GM12891 (cell line): Measurements from ENCODE around the gene NR5A2. TPM values are rescaled to one million over a fixed set of nuclear protein-coding genes. Genes with fewer than 3 reads are reported as not detected.

Source experiments
- DNase-seq: peaks from one replicate; pipeline ENCODE4 v3.0.0; 2011; ENCODE audit warnings: low spot score; ENCODE audit not compliant: insufficient read length
- FAIRE-seq: peaks from 2 replicates; lab custom pipeline; 2011; peaks lifted over from hg19 to GRCh38; lab: Jason Lieb, UNC
- PAX5 ChIP-seq: IDR thresholded peaks from 2 replicates; pipeline ENCODE4 v1.6.1; 2011; ENCODE audit warnings: low read length, moderate library complexity, mild to moderate bottlenecking; ENCODE audit not compliant: insufficient read depth, severe bottlenecking
- POLR2A ChIP-seq: IDR thresholded peaks from 2 replicates; pipeline ENCODE4 v1.6.1; 2011; ENCODE audit warnings: low read depth, low read length, control low read depth
- POLR2AphosphoS5 ChIP-seq: IDR thresholded peaks from 2 replicates; pipeline ENCODE4 v1.6.1; 2011; ENCODE audit warnings: low read depth, low read length, control low read depth
- POU2F2 ChIP-seq: IDR thresholded peaks from 2 replicates; pipeline ENCODE4 v1.6.1; 2011; ENCODE audit warnings: low read depth, mild to moderate bottlenecking, control low read depth, low read length, moderate library complexity
- SPI1 ChIP-seq: IDR thresholded peaks from 2 replicates; pipeline ENCODE4 v1.6.1; 2011; ENCODE audit warnings: low read depth, low read length, control low read depth
- TAF1 ChIP-seq: IDR thresholded peaks from 2 replicates; pipeline ENCODE4 v1.6.1; 2011; ENCODE audit warnings: low read depth, low read length, control low read depth
- polyA plus RNA-seq: library from polyadenylated mRNA; unstranded; fragments of >200 nt; gene quantifications from one replicate; pipeline ENCODE4 v1.2.1, GENCODE V29; 2012; ENCODE audit warnings: low read depth, missing spikeins, inconsistent platforms; ENCODE audit not compliant: missing spikeins

Gene NR5A2
- 0.08 TPM for polyA plus RNA-seq

DNA sequence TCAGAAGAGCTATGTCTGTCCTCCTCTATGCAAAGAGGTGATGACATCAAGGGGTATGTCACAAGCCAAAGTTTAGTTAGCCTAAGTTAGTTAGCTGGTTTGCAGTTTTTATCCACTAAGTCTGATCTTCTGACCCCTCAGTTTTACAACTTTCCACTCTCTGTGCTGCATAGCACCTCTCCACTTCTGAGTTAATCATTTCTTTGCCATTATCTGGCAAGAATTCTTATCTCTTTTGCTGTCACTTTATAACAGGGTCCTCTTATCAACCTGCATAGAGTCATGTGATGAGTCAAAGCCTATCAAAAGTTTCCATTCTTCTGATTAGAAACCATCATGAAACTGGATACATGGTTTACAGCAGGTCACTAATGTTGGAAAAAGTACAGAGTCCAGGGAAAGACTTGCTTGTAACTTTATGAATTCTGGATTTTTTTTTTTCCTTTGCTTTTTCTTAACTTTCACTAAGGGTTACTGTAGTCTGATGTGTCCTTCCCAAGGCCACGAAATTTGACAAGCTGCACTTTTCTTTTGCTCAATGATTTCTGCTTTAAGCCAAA lies at the start of gene NR5A2:
Gene NR5A2 (plus strand): TSS at position 447 of the 560 bp plus-strand sequence. CDS start 138 bp downstream, outside the sequence.
- DNase-seq (no peak), FAIRE-seq (no peak)
- TF ChIP-seq POU2F2 (no peak), POLR2A (no peak), PAX5 (no peak), SPI1 (no peak), POLR2AphosphoS5 (no peak), TAF1 (no peak)

DNA sequence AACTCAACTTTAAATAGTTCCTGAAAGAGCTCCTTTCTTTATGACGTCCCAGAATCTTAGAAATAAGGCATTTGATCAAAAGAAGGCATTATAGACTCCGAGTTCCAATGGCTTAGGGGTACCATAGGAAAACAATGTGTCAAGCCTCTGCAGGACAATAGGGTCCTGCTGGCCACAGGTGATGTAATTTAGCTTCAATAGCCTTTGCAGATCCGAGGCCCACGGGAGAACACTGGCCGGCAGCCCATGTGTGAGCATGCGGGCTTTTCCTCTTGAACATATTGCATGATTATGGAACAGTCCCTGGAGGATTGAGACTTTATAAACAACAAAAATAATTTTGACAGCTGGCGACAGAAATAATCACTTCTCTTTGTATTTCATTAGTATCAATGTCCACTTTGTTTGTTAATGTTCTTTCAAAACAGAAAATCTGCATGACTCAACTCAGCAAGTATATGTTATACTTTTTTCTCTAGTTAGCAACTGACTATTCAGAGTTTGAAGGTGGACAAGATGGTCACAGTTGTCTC lies 49.0 kb upstream of the NR5A2 start:
- no peak for DNase-seq
- no peak for FAIRE-seq

DNA sequence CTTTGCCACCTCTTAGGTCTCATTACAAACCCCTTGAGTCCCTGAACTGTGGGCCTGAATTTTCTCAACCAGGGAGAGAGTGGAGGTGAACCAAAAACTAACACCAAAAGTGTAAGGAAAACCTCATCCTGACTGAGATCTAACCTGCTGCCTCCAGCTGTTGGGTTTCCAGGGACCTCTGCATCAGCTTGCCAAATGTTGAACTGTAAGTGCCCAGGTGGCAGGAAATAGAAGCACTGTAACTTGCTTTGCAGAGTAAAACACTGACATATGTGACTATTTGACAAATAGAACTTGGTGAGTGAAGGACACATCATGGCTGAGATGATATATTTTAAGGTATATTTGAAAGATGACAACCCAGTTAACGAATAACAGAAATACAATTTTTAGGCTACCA lies 48.4 kb upstream of the NR5A2 start:
- FAIRE-seq, result no peak
- no peak for DNase-seq
- TF ChIP-seq SPI1 (no peak), PAX5 (no peak), POLR2AphosphoS5 (no peak), POLR2A (no peak), TAF1 (no peak), POU2F2 (no peak)

More for the DNA sequence above, 49.0 kb upstream of the NR5A2 start:
- TF ChIP-seq TAF1 (no peak), SPI1 (no peak), POLR2A (no peak), PAX5 (no peak), POLR2AphosphoS5 (no peak), POU2F2 (no peak)

DNA sequence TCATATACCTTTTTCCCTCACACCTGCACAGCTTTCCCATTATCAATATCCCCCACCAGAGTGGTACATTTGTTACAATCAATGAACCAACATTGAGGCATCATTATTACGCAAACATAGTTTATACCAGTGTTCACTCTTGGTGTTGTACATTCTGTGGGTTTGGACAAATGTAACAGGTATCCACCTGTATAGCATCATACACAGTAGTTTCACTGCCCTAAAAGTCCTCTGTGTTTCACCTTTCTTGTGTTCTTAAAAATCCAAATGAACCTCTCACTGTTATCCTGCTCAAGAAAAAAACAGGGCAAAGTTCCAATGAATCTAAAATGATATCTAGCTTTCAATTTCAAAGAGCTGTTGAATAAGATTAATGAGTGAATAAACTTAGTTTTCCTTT lies 45.9 kb upstream of the NR5A2 start:
- FAIRE-seq, result no peak
- no peak for TF ChIP-seq TAF1
- no peak for TF ChIP-seq SPI1
- no peak for TF ChIP-seq POU2F2
- TF ChIP-seq PAX5, result no peak
- no peak for TF ChIP-seq POLR2AphosphoS5
- TF ChIP-seq POLR2A, result no peak
- DNase-seq, result no peak

DNA sequence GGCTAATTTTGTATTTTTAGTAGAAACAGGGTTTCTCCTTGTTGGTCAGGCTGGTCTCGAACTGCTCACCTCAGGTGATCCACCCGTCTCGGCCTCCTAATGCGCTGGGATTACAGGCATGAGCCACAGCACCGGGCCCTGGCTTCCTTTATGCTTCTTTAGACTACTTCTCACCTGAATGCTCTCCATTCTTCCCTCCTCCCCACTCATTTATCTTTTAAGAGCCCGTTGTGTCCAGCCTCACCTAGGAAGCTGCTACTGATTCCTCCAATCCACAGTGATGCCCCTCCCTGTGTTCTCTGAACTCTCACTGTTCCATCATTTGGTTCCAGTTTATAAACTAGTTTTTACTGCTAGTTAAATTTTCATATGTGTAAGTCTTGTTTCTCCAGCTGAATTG lies 44.9 kb upstream of the NR5A2 start:
- DNase-seq, result no peak
- FAIRE-seq, result no peak
- TF ChIP-seq POU2F2, result no peak
- no peak for TF ChIP-seq SPI1
- TF ChIP-seq TAF1, result no peak
- no peak for TF ChIP-seq POLR2AphosphoS5
- no peak for TF ChIP-seq PAX5
- no peak for TF ChIP-seq POLR2A

DNA sequence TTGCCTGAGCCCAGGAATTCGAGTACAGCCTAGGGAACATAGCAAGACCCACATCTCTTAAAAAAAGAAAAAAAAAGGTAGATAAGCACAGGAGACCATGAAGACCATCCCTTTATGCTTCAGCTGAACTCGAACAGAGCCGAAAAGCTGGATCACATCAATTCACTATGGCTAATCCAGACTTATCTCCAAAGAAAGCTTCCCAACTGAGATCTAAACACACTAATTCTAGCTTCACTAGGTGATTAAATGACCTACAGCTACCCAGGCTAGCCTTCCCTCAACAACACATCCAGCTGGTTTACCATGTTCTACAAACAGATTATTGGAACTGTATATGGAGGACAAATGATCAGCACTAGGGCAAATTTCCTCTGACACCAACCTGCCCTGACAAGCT lies 44.0 kb upstream of the NR5A2 start:
- FAIRE-seq, result no peak

DNA sequence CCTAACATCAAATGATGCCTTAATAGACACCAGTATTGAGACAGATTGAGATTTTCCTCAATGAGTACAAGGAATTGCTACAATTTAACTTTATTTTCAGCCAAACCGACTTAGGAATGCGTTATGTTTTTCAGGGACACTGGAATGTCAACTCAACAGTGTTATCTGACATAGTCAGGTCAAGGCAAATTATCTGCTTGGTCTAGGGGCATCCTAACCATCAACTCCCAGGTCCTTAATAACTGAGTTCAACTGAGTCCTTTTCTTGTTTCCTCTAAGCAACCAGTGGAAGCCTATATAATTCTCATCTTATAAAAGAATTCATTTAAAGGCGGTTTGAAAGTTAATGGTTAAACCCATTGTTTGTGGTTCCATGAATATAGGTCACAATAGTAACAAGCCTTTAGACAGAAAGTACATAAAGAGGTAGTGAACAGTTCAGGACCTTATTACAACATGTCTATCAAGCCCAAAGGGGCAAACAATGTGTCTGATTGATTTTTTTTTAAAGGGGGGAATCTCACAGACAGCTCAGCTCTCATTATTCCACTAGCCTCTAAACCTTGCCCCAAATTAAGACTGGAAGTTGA lies 32.3 kb upstream of the NR5A2 start:
- DNase-seq (no peak), FAIRE-seq (no peak)
- no peak for TF ChIP-seq PAX5
- no peak for TF ChIP-seq SPI1
- no peak for TF ChIP-seq TAF1
- TF ChIP-seq POU2F2, result no peak
- no peak for TF ChIP-seq POLR2AphosphoS5

More for the DNA sequence above, 44.0 kb upstream of the NR5A2 start:
- no peak for DNase-seq
- TF ChIP-seq POLR2A (no peak), POLR2AphosphoS5 (no peak), SPI1 (no peak), PAX5 (no peak), POU2F2 (no peak), TAF1 (no peak)

DNA sequence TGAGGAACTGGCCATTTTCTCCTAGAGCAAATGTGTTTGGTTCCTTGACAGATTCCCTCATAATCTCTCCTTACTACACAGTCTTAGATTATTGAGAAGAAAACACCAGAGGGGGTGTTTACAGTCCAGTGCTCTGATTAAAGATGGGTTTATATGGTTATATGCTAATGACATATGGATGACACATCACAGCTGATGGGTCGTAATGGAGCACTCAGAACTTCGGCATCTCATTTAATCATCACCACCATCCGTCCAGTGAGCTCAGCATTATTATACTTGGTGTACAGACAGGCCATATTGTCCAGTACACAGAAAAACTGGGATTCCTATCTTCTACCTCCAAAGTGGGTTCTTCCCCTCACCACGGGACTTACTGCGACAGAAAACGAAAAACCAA lies 22.3 kb upstream of the NR5A2 start:
- no peak for DNase-seq
- TF ChIP-seq PAX5, result no peak
- no peak for TF ChIP-seq POLR2AphosphoS5
- no peak for TF ChIP-seq POLR2A
- TF ChIP-seq TAF1, result no peak
- TF ChIP-seq POU2F2, result no peak
- TF ChIP-seq SPI1, result no peak
- no peak for FAIRE-seq

DNA sequence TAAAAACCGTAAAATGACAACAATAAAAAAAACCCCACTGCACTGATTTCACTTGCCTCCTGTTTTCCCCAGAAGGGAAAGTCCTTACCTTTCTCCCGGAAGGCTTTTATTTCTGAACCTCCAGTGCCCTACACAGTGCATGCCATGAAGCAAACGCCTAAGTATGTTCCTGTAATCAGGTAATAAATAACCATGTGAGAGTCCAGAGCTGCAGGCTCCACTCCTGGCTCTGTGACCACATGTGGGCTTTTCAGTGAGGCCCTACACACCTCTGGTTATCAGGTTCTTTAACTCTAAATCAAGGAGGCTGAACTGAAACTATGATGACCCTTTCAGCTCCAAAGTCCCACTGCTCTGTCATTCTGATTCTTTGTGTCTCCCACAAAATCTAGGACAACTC lies 20.8 kb upstream of the NR5A2 start:
- no peak for FAIRE-seq
- no peak for TF ChIP-seq PAX5
- TF ChIP-seq SPI1, result no peak

DNA sequence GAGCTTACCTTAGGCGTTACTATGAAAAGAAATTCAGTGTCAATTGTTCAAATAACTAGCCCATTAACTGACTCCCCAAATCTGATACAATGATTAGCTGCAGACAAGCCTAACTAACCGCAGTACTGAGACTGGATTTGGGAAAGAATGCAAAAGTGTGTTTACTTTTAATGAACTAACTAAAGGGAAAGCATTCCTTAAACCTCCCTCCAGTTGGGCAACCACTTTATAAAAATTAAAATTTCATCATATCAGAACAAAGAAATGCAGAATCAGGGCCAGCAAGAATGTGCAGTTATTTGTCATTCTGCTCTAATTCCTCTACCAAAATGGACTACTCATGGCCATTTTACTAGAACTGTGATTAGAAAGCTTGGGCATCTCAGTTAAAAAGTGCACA lies 11.7 kb upstream of the NR5A2 start:
- no peak for DNase-seq
- no peak for TF ChIP-seq POLR2AphosphoS5
- no peak for TF ChIP-seq PAX5
- TF ChIP-seq SPI1, result no peak
- TF ChIP-seq POLR2A, result no peak
- TF ChIP-seq TAF1, result no peak
- no peak for TF ChIP-seq POU2F2
- FAIRE-seq, result no peak

More for the DNA sequence above, 20.8 kb upstream of the NR5A2 start:
- no peak for DNase-seq
